GM10847 (cell line): ENCODE measurements around the gene FAR2.
A peak's percentile ranks its signal among the peaks of the same experiment; 100 is the strongest.

Source experiments
- POLR2A ChIP-seq: IDR thresholded peaks from 2 replicates; pipeline ENCODE4 v1.6.1; 2011; ENCODE audit not compliant: insufficient read length; ENCODE audit errors: extremely low read depth

The FAR2 gene

DNA sequence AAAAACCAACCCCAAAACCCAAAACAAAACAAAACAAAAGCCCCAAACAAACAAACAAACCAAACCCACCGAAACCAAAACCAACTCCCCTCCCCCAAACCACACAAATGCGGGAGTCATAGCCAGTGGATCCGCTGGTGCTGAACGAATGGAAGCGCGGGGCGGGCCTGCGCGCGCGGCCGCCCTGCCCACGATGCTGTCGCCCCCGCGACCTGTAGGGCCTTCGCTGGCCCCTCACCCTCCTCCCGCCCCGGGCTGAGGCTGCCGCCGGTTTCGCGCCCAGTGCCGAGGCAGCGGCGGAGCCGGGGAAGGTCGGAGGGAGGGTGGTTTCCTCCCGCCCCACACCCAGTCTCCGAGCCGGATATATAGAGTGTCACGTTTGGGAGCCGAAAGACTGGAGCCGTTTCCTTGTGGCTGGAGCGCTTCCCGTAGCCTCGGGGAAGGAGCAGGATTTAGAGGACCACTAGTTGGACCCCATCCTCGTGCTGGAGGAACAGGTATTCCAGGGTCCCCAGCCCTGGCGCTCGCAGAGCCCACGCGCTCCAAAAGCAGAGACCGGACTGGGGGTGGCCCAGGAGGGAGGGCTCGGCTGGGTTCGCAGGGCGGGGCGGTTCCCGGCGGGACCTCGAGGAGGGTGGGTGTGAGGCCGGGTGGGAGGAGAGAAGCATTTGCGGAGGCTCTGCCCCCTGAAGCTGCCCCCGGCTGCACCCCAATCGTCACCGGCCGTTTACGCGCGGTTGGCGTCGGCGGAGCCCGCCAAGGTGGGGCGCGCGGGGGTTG is at the start of gene FAR2:
Gene FAR2 (plus strand): TSS at position 368 of the 780 bp plus-strand sequence. CDS start 121,172 bp downstream, outside the sequence.
- TF ChIP-seq POLR2A, result peak; percentile 33

DNA sequence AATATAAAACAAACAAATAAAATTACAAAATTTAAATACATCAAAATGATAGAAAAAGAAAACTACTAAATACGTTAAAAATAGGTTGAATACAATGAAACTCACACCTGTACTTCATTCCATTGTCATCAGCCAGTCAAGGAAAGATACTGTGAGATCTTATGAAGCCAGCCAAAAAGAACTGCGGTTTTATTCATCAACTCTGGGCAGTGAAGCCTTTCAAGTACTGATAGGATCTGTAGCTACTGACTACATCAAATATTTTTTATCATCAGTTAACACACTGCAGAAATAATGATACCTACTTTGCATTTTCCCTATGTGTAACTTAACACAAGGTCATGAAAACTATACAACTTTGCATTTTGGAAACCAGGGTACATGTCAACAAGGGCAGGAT is 46.3 kb upstream of the FAR2 start:
- TF ChIP-seq POLR2A, result no peak

DNA sequence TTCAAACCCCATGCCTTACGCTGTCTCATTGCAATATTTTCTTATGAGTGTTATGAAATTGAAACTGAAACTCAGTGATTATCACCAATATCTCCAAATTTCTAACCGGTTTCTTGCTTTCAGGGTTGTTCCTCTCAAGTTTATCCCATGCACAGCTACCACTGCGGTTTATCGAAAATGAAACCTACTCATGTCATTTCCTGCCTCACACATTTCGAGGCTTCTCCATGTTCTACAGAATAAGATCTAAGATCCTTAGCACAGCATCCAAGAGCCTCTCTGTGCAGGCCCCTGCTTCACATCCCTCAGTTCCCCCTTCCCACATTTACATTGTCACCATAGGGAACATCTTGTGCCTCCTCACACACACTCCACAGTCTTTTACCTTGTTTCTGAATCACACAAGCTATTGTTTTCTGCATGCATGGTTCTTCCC is 45.5 kb upstream of the FAR2 start:
- no peak for TF ChIP-seq POLR2A

DNA sequence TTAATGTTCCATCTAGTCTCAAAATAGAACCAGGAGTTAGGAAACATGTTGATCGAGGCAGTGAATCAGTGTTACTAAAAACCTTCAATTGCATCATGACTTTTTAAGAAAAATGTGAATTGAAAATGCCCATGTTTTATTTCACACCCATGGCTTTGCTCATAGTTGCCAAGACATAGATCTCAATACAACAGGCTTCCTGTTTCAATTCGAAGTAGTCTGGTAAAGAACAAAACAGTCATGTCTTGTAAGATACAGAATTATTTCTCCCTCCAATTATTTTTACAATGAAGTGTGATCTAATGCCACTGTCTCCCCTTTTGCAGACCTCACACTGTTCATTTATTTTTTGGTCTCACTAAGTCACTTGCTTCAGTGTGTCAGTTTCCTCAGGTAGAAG is 44.6 kb upstream of the FAR2 start:
- no peak for TF ChIP-seq POLR2A

DNA sequence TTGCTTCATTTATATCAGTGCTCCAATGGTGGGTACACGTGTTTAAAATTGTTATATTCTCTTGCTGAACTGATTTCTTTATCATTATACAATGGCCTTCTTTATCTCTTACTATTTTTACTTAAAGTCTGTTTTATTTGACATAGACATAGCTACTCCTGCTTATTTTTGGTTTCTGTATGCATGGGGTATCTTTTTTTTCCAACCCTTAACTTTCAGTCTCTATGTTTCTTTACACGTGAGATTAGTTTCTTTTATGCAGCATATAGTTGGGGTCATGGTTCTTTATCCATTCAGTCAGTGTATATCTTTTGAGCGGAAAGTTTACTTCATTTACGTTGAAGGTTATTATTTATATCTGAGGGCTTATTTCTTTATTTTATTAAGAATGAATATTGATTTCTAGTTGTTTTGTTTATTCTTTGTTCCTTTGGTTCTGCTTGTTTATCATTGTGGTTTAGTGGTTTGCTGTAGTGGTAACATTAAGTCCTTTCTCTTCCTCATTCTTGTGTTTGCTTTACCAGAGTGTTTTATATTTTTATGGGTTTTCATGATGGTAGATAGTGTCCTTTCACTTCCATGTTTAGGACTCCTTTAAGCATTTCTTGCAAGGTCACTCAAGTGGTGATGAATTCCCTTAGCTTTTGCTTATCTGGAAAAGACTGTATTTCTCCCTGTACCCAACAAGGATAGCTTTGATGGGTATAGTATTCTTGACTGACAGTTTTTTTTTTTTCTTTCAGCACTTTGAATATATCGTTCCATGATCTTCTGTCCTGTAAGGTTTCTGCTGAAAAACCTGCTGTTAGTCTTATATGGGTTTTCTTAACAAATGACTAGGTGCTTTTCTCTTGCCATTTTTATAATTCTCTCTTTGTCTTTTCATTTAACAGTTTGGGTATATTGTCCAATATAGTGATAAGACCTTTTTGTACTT is 38.3 kb upstream of the FAR2 start:
- no peak for TF ChIP-seq POLR2A

DNA sequence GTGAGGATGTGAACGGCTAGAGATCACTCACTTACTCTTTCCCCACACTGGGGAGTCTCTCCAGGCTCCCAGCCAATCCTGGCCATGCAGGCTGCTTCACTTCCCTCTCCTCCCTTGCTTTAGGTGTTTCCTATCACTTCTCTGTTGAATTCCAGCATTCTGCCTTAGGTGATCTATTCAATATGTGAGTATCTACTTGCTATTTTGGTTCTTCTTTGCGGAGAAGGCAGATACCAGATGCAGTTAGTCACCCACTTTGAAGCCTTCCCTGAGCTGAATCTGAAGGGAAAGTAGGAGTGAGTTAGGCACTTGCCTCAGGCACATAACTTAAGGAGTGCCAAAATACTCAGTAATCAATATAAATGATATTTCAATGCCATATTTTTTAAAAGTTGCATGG is 36.0 kb upstream of the FAR2 start:
- no peak for TF ChIP-seq POLR2A

DNA sequence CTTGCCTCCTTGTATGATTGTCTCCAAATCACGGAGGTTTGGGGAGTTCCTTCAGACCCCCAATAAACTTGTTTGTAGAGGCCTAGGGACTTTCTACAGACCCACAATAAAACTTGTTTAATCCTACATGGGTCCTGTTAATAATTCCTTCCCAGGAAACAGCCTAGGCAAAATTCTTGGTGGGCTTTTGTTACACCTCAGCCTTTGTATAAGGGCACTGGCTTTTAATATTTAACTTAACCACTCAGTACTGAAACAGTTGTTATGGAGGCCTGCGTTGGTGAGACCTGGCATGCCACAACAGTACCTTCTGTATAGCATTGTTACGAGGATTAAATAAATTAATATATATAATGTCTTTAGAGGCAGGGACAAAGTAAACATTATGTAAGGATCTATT is 32.7 kb upstream of the FAR2 start:
- no peak for TF ChIP-seq POLR2A

DNA sequence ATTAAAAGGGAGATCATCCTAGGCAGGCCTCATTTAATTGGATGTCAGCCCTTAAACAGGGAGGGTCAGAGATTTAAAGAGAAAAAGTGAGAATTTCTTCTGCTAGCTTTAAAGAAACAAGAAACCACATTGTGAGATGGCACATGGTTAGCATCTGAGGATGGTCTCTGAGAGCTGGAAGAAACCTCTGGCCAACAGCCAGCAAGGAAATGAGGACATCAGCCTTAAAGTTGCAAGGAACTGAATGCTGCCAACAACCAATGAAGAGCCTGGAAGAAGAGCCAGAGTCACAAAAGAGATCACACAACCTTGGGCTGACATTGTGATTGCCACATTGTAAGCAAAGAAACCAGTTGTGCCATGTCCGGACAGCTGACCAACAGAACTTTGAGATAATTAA is 17.5 kb upstream of the FAR2 start:
- TF ChIP-seq POLR2A, result no peak

DNA sequence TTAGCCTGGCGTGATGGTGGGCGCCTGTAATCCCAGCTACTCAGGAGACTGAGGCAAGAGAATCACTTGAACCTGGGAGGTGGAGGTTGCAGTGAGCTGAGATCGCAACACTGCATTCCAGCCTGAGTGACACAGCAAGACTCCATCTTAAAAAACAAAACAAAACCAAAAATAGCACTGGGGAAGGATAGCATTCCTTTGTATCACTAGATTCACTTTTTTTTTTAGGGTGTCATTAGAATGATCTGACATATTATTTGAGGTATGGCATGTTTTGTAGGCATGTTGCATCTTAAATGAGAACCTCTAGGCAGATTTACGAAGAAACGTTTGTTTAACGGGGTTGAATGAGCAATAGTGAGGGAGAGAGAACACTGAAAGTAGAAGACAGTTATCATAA is 16.8 kb upstream of the FAR2 start:
- no peak for TF ChIP-seq POLR2A

DNA sequence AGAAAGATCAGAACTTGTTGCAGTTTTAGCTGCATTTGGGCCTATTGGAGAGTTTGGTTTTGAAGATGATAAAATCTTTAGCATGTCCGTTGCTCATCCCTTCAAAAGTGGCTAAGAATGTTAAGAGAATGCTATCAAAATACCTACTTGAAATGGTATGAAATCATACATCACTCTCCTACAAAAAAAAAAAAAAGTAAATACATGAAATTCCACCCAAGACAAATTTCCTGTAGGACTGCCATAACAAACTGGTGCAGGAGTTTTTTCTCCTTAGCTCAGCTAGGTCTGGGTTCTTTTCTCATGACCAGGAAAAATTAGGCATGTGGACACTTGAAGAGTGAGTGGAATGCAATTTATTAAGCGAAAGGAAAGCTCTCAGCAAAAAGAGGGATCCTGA is 15.9 kb upstream of the FAR2 start:
- TF ChIP-seq POLR2A, result no peak

DNA sequence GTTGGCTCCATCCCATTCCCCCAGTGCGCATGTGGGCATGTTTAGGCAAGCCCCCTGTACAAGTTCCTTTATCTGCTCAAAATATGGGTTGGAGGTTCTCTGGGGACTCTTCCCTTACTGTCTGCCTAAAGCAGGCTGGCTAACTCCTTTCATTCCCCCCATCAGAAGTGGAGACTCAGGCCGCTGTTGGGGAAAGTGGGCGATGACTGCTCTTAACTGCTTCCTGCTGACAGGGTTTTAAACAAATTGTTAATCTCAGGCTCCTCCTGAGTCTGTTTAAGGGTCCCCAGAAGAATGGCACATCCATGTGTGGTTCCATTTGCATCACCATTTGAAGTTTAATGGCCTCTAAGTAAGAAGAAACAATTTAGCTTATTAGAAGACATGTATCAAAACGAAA is 15.4 kb upstream of the FAR2 start:
- TF ChIP-seq POLR2A, result no peak

DNA sequence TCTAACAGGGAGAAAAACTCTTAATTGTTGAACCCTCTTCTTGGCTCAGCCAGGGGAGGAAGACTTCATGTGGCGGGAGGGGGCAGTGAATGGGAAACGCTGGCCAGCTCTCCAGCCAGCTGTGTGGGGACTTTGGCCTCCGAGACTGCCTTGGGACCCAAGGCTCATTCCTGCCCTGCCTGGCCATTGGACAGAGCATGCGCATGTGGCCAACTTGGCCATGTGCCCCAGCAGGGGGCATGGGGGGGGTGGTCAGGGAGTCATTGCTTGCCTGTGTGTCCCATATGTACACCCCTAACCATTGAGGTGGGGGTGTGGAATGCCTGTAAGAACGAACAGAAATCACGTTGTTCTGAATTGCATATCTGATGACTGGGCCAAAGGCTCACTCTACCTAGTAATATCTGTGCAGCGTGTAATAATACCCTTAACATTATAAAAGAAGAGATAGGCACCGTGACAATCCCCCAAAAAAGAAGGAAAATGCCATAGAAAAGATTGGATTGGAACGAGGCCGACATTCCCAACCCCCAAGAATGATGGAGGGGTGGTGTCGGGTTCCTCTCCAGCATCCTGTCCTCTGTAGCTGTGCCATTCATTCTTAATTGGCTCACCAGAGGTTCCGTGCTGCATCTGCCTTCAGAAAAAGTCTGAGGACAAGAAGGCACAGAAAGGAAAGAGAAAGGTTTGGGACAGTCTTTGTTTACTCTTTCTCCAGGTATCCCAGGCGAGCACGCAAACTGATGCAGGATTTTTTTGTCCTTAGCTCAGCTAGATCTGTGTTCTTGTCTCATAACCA is 3.5 kb upstream of the FAR2 start:
- TF ChIP-seq POLR2A, result no peak

DNA sequence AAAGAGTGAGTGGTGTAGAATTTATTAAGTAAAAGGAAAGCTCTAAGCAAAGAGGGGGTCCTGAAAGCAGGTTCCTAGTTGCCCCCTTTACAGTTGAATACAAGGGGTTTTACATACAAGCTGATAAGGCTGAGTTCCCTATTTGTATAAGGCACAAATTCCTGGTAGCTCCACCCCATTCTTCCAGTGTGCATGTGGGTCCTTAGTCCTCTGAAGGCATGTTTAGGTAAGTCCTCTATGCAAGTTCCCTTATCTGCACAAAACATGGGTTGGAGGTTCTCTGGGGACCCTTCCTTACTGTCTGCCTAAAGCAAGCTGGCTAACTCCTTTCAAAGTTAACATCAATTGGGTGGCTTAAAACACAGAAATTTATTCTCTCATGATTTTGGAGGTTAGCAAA is 2.9 kb upstream of the FAR2 start:
- no peak for TF ChIP-seq POLR2A

DNA sequence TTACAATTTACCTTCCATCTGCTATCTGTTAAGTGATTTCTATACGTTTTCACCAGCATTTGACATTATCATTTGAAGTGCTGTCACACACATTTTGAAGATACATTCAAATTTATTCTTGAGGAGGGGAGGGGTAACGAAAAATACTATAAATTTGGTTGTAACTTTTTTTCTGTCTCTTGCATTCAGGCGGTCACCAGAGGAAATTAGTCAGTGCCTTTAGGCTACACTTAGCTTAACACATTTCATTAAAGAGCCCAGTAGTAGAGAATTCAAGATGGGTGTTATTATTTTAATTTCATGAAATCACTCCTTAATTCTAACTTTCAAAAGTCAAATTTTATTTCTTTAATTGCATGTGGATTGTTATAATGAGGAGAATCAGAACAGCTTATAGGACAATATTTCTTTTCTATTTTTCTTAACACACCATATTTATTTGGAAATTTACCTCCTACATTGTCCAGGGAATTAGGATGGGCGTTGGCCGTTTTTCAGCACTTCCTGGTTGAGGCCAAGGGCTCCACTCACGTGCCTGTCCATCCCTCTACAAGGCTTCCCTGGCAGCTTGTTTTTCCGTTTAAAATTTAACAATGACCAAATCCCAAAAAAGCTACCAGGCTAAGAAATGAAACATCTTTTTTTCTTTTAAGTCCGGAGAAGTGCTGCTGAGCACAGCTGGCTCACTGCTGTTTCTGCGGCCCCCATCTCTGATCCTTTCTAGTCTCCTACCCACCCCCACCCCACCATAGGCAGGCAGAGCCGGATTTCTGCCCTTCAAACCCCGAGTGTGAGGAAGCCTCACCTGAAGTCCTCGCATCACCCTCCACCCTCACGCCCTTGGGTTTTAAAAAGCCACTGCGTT is 1.1 kb upstream of the FAR2 start:
- no peak for TF ChIP-seq POLR2A

DNA sequence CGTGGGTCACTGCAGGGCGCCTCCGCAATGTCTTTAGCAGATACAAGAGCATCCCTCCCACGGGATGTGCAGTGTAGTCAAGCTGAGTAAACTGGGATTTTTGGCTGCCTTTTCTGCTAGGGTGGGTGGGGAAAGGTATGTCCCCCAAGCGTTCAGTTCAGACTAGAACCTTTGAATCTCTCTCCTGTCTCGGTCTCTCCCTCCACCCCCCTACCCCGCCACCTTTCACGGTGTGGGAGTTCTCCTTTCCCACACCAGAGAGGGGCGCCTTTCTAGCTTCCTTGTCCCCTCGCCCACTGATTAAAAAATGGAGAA is 525 bp upstream of the FAR2 start:
- TF ChIP-seq POLR2A, result no peak

DNA sequence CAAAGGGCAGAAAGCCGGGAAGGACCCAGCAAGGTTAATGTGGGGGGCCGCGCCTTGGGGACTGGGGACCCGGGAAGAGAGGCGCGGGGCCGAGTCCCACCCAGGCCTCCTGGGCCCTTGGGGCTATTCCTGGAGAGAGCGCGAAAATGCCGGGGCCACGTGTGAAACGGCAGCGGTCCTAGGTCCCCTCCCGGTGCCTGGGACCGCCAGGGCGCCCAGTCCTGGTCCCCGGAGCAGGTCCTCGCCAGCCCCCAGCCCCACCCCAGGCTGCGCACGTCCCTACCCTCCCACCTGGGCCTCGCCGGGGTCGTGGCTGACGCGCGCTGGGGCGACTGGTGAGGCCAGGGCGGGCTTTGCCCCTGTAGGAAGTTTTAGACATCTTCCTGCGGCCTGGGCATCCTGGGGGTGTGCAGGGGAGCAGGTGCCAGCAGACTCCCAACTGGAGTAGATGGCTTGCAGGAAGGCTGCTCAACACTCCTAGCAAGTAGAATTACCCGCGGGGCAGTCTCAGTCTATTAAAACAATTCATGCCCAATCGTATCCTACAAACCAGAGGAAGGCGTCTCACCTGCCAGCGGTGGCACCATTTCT is 708 bp downstream of the FAR2 start:
- TF ChIP-seq POLR2A, result no peak
